H9 (cell line): ENCODE measurements around the gene IER3. TPM values are rescaled to one million over a fixed set of nuclear protein-coding genes. Genes with fewer than 3 reads are reported as not detected.

Experiments used
- DNase-seq: peaks from one replicate; pipeline ENCODE4 v3.0.0-alpha.2; 2017
- H2AFZ ChIP-seq: one replicate; pipeline ENCODE4 v1.6.1; 2013; ENCODE audit warnings: mild to moderate bottlenecking, low read length, control low read depth, moderate library complexity
- H2AK5ac ChIP-seq: 2 replicates; pipeline ENCODE4 v1.6.1; 2013; ENCODE audit warnings: low read length, control low read depth, mixed read lengths; ENCODE audit not compliant: insufficient read length
- H2BK120ac ChIP-seq: one replicate; pipeline ENCODE4 v1.6.1; 2013; ENCODE audit warnings: low read depth, mild to moderate bottlenecking, low read length, control low read depth, inconsistent platforms; ENCODE audit not compliant: poor library complexity, severe bottlenecking
- H2BK12ac ChIP-seq: 2 replicates; pipeline ENCODE4 v1.6.1; 2013; ENCODE audit warnings: low read length, control low read depth, mixed read lengths, low read depth; ENCODE audit not compliant: insufficient read length
- H2BK15ac ChIP-seq: 2 replicates; pipeline ENCODE4 v1.6.1; 2013; ENCODE audit warnings: low read depth, low read length, control low read depth
- H2BK20ac ChIP-seq: one replicate; pipeline ENCODE4 v1.6.1; 2013; ENCODE audit warnings: low read depth, mild to moderate bottlenecking, low read length, control low read depth, inconsistent platforms; ENCODE audit not compliant: poor library complexity, severe bottlenecking
- H2BK5ac ChIP-seq: 2 replicates; pipeline ENCODE4 v1.6.1; 2013; ENCODE audit warnings: low read length, control low read depth, mixed read lengths; ENCODE audit not compliant: insufficient read length
- H3K14ac ChIP-seq: 2 replicates; pipeline ENCODE4 v1.6.1; 2013; ENCODE audit warnings: low read length, control low read depth; ENCODE audit not compliant: insufficient read depth
- H3K18ac ChIP-seq: 2 replicates; pipeline ENCODE4 v1.6.1; 2013; ENCODE audit warnings: low read depth, mild to moderate bottlenecking, mixed read lengths, low read length, control low read depth; ENCODE audit not compliant: insufficient read length
- H3K23ac ChIP-seq: 2 replicates; pipeline ENCODE4 v1.6.1; 2013; ENCODE audit warnings: low read length, control low read depth, mixed read lengths, low read depth; ENCODE audit not compliant: insufficient read length
- H3K23me2 ChIP-seq: 2 replicates; pipeline ENCODE4 v1.6.1; 2013; ENCODE audit warnings: low read depth, mild to moderate bottlenecking, mixed read lengths, low read length, control low read depth; ENCODE audit not compliant: insufficient read length, poor library complexity, severe bottlenecking
- H3K27ac ChIP-seq: 2 replicates; pipeline ENCODE4 v1.5.1; 2013; ENCODE audit warnings: low read length, control low read depth, mixed read lengths, low read depth; ENCODE audit not compliant: insufficient read length
- H3K27me3 ChIP-seq: 2 replicates; pipeline ENCODE4 v1.6.1; 2013; ENCODE audit warnings: low read length, control low read depth, inconsistent platforms; ENCODE audit not compliant: insufficient read depth
- H3K4ac ChIP-seq: 2 replicates; pipeline ENCODE4 v1.6.1; 2013; ENCODE audit warnings: low read depth, mild to moderate bottlenecking, control low read depth, inconsistent platforms, low read length, moderate library complexity
- H3K4me1 ChIP-seq: 2 replicates; pipeline ENCODE4 v1.6.1; 2013; ENCODE audit warnings: low read length, control low read depth, inconsistent platforms; ENCODE audit not compliant: insufficient read depth
- H3K4me2 ChIP-seq: 2 replicates; pipeline ENCODE4 v1.6.1; 2013; ENCODE audit warnings: low read length, control low read depth, mixed read lengths; ENCODE audit not compliant: insufficient read length, insufficient read depth
- H3K56ac ChIP-seq: 2 replicates; pipeline ENCODE4 v1.6.1; 2013; ENCODE audit warnings: low read depth, mild to moderate bottlenecking, mixed read lengths, low read length, control low read depth; ENCODE audit not compliant: insufficient read length
- H3K79me1 ChIP-seq: 2 replicates; pipeline ENCODE4 v1.6.1; 2013; ENCODE audit warnings: low read depth, mild to moderate bottlenecking, moderate library complexity, low read length, control low read depth, inconsistent platforms; ENCODE audit not compliant: insufficient read depth, poor library complexity, severe bottlenecking
- H3K79me2 ChIP-seq: 2 replicates; pipeline ENCODE4 v1.6.1; 2013; ENCODE audit warnings: low read length, control low read depth, inconsistent platforms; ENCODE audit not compliant: insufficient read depth
- H3K9ac ChIP-seq: 2 replicates; pipeline ENCODE4 v1.6.1; 2013; ENCODE audit warnings: low read length, control low read depth, mixed read lengths; ENCODE audit not compliant: insufficient read length; ENCODE audit errors: extremely low read depth
- H3K9me3 ChIP-seq: one replicate; pipeline ENCODE4 v1.6.1; 2013; ENCODE audit warnings: low read depth, low read length, inconsistent platforms; ENCODE audit not compliant: control insufficient read depth
- H3T11ph ChIP-seq: one replicate; pipeline ENCODE4 v1.6.1; 2013; ENCODE audit warnings: mild to moderate bottlenecking, low read length, control low read depth, inconsistent platforms
- H4K20me1 ChIP-seq: one replicate; pipeline ENCODE4 v1.6.1; 2013; ENCODE audit not compliant: control insufficient read depth, insufficient read length, insufficient read depth
- H4K5ac ChIP-seq: 2 replicates; pipeline ENCODE4 v1.6.1; 2013; ENCODE audit warnings: low read depth, mild to moderate bottlenecking, mixed read lengths, low read length, control low read depth; ENCODE audit not compliant: insufficient read length
- H4K8ac ChIP-seq: replicated peaks from 2 replicates; pipeline ENCODE4 v1.6.1; 2013; ENCODE audit warnings: low read length, control low read depth, mixed read lengths, low read depth; ENCODE audit not compliant: insufficient read length
- H4K91ac ChIP-seq: 2 replicates; pipeline ENCODE4 v1.6.1; 2013; ENCODE audit warnings: low read depth, mild to moderate bottlenecking, moderate library complexity, mixed read lengths, low read length, control low read depth; ENCODE audit not compliant: insufficient read length
- H3K27ac Mint-ChIP-seq, 3 experiments: 2 replicates in 2 of 3; 3 replicates in 1 of 3; pipeline ENCODE4 v1.8.0; 2020 to 2021; ENCODE audit warnings: mixed read lengths in 3 of 3, mild to moderate bottlenecking in 1 of 3, moderate library complexity in 1 of 3
- H3K27me3 Mint-ChIP-seq: 2 replicates; pipeline ENCODE4 v1.8.0; 2021; ENCODE audit warnings: low read depth, mild to moderate bottlenecking, moderate library complexity, mixed read lengths
- H3K36me3 Mint-ChIP-seq, 3 experiments: 2 replicates in 2 of 3; 3 replicates in 1 of 3; pipeline ENCODE4 v1.8.0; 2020 to 2021; ENCODE audit warnings: low read depth in 3 of 3, mixed read lengths in 3 of 3; ENCODE audit not compliant: insufficient read depth in 1 of 3
- H3K4me1 Mint-ChIP-seq, 2 experiments: 2 replicates each; pipeline ENCODE4 v1.8.0; 2020; ENCODE audit warnings: mixed read lengths in 2 of 2
- H3K4me3 Mint-ChIP-seq, 2 experiments: 2 replicates in 1 of 2; 3 replicates in 1 of 2; pipeline ENCODE4 v1.8.0; 2020 to 2021; ENCODE audit warnings: mild to moderate bottlenecking in 2 of 2, mixed read lengths in 2 of 2, moderate library complexity in 1 of 2
- H3K9me3 Mint-ChIP-seq, 2 experiments: 2 replicates in 1 of 2; 3 replicates in 1 of 2; pipeline ENCODE4 v1.8.0; 2020; ENCODE audit warnings: mild to moderate bottlenecking in 2 of 2, mixed read lengths in 2 of 2, moderate library complexity in 1 of 2
- WGBS: extraction: QIAGEN DNeasy Blood & Tissue Kit; methylation state at CpG from one replicate; pipeline ENCODE4 v1.1.7; 2013; ENCODE audit warnings: missing lambda C conversion rate, low lambda C conversion rate, mixed read lengths; ENCODE audit not compliant: insufficient read length; ENCODE audit errors: extremely low coverage; 5-methylcytosine and 5-hydroxymethylcytosine counted together
- total RNA-seq: library from RNA; stranded (reverse); gene quantifications from 2 replicates; pipeline ENCODE4 v1.2.1, GENCODE V29; 2021
- TF ChIP-seq, protein P1 (sequence below): fragments of 200-600 bp; sonication (generic); conservative IDR thresholded peaks from 3 replicates; pipeline ENCODE4 v1.8.0; 2021; ENCODE audit warnings: antibody characterized with exemption, mild to moderate bottlenecking

The IER3 gene
- total RNA-seq, 1 experiment from 2014 or later: 43.5 TPM

DNA sequence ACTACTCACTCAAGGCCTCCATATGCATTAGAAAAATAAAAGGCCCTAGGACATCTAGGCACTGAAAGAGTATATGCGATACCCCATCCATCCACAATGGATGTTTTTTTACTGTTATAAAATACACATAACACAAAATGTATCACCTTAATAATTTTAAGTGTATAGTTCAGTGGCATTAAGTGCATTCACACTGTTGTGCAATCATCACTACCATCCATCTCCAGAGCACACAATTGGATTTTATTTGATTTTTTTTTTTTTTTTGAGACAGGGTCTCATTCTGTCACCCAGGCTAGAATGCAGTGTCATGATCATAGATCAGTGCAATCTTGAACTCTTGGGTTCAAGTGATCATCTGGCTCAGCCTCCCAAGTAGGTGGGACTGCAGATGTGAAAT is 30.1 kb downstream of the IER3 start:
- Histone ChIP-seq H3K9me3 (no peaks in the 10 kb centered on the region), H2BK5ac (no peak overlapping the region), H2BK120ac (no peak overlapping the region), H3K23ac (no peak overlapping the region), H4K20me1 (no peaks in the 10 kb centered on the region), H2BK20ac (no peak overlapping the region), H3K56ac (no peak overlapping the region), H4K5ac (no peak overlapping the region), H3K4ac (no peak overlapping the region), H2AK5ac (no peak overlapping the region), H3K18ac (no peak overlapping the region), H3K27ac (no peak overlapping the region), H2AFZ (no peak overlapping the region), H3K23me2 (peaks cover 6% of the 10 kb centered on the region), H2BK12ac (no peak overlapping the region), H3K4me1 (no peaks in the 10 kb centered on the region), H3K27me3 (no peaks in the 10 kb centered on the region), H3T11ph (no peak overlapping the region), H3K4me2 (no peak overlapping the region), H3K79me1 (no peaks in the 10 kb centered on the region), H3K9ac (no peak overlapping the region), H3K14ac (no peak overlapping the region), H2BK15ac (no peak overlapping the region), H3K79me2 (no peaks in the 10 kb centered on the region), H4K8ac (no peak overlapping the region), H4K91ac (no peak overlapping the region)
- Mint-ChIP-seq H3K4me3 (no peak overlapping the region), H3K27me3 (no peaks in the 10 kb centered on the region), H3K9me3 (peaks cover 2 to 3% of the 10 kb centered on the region in 2 experiments; a peak in 2 of 5 replicates), H3K36me3 (peaks cover 44 to 62% (median 59%) of the 10 kb centered on the region in 3 experiments), H3K4me1 (peaks cover 16 to 23% of the 10 kb centered on the region in 2 experiments), H3K27ac (no peak overlapping the region)
- TF ChIP-seq, protein P1, sequence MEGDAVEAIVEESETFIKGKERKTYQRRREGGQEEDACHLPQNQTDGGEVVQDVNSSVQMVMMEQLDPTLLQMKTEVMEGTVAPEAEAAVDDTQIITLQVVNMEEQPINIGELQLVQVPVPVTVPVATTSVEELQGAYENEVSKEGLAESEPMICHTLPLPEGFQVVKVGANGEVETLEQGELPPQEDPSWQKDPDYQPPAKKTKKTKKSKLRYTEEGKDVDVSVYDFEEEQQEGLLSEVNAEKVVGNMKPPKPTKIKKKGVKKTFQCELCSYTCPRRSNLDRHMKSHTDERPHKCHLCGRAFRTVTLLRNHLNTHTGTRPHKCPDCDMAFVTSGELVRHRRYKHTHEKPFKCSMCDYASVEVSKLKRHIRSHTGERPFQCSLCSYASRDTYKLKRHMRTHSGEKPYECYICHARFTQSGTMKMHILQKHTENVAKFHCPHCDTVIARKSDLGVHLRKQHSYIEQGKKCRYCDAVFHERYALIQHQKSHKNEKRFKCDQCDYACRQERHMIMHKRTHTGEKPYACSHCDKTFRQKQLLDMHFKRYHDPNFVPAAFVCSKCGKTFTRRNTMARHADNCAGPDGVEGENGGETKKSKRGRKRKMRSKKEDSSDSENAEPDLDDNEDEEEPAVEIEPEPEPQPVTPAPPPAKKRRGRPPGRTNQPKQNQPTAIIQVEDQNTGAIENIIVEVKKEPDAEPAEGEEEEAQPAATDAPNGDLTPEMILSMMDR: no peak
- no CpG with 5 or more reads among the region's 1 CpG for WGBS
- no peak for DNase-seq
